Neutrophil (primary cell): ENCODE results near the gene TNNI3.

Experiments used
- H3K27ac ChIP-seq: fragments of 200-600 bp; sonication (generic); 2 replicates; pipeline ENCODE4 v1.5.1; 2016; ENCODE audit warnings: mild to moderate bottlenecking, moderate library complexity
- H3K27me3 ChIP-seq: fragments of 200-600 bp; sonication (generic); 2 replicates; pipeline ENCODE4 v1.6.0; 2016; ENCODE audit warnings: mild to moderate bottlenecking
- H3K36me3 ChIP-seq: fragments of 200-600 bp; sonication (generic); 2 replicates; pipeline ENCODE4 v1.5.1; 2017
- H3K4me1 ChIP-seq, 2 experiments: fragments of 200-600 bp in 1 of 2; sonication (generic) in 1 of 2; 1 replicate in 1 of 2; 2 replicates in 1 of 2; pipeline versions ENCODE4 v1.5.1 to v1.6.1; 2013 to 2016; ENCODE audit warnings: low read depth in 1 of 2, low read length in 1 of 2, mild to moderate bottlenecking in 1 of 2, moderate library complexity in 1 of 2; ENCODE audit not compliant: control insufficient read depth in 1 of 2, insufficient read depth in 1 of 2
- H3K4me3 ChIP-seq, 2 experiments: fragments of 200-600 bp in 1 of 2; sonication (generic) in 1 of 2; 1 replicate in 1 of 2; 2 replicates in 1 of 2; pipeline ENCODE4 v1.5.1; 2013 to 2016; ENCODE audit warnings: low read depth in 1 of 2, low read length in 1 of 2, mild to moderate bottlenecking in 1 of 2, moderate library complexity in 1 of 2
- H3K9me3 ChIP-seq: fragments of 200-600 bp; sonication (generic); 2 replicates; pipeline ENCODE4 v1.5.1; 2016
- TF ChIP-seq, protein P1 (sequence below): fragments of 200-600 bp; sonication (generic); IDR thresholded peaks from 2 replicates; pipeline ENCODE4 v1.5.1; 2016; ENCODE audit warnings: antibody characterized with exemption

TNNI3 gene

DNA sequence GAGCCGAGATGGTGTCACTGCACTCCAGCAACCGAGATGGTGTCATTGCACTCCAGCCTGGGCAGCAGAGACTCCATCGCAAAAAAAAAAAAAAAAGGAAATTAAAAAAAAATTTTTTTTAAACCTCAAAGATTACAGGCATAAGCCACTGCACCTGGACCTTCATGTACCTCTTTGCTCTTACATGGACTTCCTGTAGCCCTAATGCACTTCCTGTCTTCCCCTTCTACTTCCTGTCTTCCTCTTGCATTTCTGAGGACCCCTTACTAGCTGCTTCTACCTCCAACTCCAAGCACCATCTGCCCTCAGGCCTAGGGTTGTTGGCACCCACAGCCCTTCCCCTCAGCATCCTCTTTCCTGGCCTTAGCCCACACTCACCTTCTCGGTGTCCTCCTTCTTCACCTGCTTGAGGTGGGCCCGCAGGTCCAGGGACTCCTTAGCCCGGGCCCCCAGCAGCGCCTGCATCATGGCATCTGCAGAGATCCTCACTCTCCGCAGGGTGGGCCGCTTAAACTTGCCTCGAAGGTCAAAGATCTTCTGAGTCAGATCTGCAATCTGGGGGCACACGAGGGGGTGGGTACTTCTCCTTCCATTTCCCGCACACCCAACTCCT lies 3.8 kb downstream of the TNNI3 start:
- TF ChIP-seq, protein P1, sequence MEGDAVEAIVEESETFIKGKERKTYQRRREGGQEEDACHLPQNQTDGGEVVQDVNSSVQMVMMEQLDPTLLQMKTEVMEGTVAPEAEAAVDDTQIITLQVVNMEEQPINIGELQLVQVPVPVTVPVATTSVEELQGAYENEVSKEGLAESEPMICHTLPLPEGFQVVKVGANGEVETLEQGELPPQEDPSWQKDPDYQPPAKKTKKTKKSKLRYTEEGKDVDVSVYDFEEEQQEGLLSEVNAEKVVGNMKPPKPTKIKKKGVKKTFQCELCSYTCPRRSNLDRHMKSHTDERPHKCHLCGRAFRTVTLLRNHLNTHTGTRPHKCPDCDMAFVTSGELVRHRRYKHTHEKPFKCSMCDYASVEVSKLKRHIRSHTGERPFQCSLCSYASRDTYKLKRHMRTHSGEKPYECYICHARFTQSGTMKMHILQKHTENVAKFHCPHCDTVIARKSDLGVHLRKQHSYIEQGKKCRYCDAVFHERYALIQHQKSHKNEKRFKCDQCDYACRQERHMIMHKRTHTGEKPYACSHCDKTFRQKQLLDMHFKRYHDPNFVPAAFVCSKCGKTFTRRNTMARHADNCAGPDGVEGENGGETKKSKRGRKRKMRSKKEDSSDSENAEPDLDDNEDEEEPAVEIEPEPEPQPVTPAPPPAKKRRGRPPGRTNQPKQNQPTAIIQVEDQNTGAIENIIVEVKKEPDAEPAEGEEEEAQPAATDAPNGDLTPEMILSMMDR: no peak
- Histone ChIP-seq H3K36me3 (no peaks in the 10 kb centered on the region), H3K27ac (no peak overlapping the region), H3K9me3 (no peaks in the 10 kb centered on the region), H3K4me3 (no peak overlapping the region), H3K27me3 (peaks cover 72% of the 10 kb centered on the region), H3K4me1 (no peaks in the 10 kb centered on the region)

DNA sequence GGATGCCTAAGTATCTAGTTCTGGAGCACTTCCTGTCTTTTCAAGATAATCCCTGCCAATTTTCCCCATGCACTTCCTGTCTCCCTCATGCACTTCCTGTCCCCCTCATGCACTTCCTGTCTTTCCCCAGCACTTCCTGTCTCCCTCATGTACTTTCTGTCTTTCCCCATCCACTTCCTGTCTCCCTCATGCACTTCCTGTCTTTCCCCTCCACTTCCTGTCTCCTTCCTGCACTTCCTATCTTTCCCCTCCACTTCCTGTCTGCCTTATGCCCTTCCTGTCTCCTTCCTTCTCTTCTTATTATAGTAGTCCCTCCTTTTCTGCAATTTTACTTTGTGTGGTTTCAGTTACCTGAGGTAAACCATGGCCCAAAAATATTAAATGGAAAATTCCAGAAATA lies 5.5 kb downstream of the TNNI3 start:
- Histone ChIP-seq H3K4me3 (no peak overlapping the region), H3K27me3 (peaks cover 72% of the 10 kb centered on the region), H3K36me3 (no peaks in the 10 kb centered on the region), H3K4me1 (no peaks in the 10 kb centered on the region), H3K9me3 (no peaks in the 10 kb centered on the region), H3K27ac (peak overlapping the region; percentile 39)
- TF ChIP-seq, protein P1: no peak

DNA sequence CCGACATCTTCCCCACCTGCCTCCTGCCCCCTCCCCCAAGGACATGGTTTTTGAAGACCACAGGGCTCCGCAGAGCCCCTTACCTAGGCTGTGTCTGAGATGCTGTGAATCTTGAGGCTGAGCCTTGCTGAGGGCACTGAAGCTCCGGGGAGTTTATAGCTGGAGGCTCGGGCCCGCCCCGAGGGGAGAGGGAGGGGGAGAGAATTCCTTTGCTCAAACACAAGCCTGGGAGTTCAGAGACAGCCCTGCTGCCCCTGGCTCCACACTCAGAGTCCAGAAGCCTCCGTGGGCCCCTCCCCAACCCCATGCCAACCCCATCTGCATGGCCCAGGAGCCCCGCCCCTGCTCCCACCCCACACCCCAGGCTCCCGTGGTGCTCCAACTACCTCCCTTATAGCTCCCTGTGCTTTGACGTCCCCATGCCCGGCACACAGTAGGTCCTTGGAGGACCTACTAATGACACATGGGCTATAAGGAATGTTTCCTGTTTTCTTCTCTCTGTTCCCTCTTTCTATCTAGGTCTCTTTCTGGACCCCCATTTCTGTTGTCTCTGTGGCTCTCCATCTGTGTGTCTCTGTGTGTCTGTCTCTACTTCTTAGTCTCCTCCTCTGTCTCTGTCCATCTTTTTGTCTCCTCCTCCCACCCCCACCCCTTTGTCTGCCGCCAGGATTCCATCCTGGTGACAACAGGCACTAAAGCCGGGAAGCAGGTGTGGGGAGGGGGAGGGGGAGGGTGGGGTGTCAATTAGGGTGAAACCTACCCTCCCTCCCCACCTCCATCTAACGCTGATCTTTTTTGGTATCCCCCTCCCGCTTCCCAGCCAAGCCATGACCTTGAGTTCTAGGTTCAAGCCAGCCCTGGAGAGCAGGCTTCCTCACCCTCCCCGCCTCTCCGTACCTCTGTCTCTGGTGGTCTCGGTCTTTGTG lies 8.2 kb downstream of the TNNI3 start, which contains the start of gene TNNT1:
TNNT1 (minus strand) TSS at position 129 of the 926 bp plus-strand sequence. CDS start 2,049 bp downstream, outside the sequence.
- TF ChIP-seq, protein P1: no peak
- Histone ChIP-seq H3K27me3 (peaks cover 75% of the 10 kb centered on the region), H3K9me3 (no peaks in the 10 kb centered on the region), H3K4me3 (no peak within 1 kb of the TSS), H3K36me3 (no peaks in the 10 kb centered on the region), H3K4me1 (peaks cover 7 to 14% of the 10 kb centered on the region in 2 experiments), H3K27ac (no peak within 1 kb of the TSS)

DNA sequence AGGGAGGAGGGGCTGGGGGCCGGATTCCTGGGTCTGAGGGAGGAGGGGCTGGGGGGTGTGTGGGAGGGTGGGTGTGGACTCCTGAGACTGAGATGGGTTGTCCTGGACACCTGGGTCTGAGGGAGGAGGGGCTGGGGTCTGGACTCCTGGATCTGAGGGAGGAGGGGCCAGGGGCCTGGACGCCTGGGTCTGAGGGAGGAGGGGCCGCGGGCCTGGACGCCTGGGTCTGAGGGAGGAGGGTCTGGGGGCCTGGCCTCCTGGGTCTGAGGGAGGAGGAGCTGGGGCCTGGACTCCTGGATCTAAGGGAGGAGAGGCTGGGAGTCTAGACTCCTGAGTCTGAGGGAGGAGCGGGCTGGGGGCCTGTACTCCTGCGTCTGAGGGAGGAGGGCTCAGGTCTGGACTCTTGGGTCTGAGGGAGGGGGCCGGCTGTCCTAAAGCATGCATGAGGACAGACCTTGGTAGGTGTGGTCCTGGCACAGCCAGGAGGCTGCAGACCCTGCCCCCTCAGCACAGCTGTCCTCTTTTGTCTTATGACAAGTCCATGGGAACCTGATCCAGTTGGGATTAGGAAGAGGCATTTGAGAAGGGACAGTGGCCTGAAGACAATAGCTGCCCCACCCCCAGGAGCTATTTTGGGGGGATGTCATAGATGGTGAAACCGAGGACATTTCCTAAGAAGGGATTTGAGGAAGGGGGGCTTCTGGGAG lies 9.8 kb downstream of the TNNI3 start:
- TF ChIP-seq, protein P1: no peak
- Histone ChIP-seq H3K36me3 (no peaks in the 10 kb centered on the region), H3K27me3 (peaks cover 84% of the 10 kb centered on the region), H3K27ac (no peak overlapping the region), H3K4me3 (no peak overlapping the region), H3K9me3 (no peaks in the 10 kb centered on the region), H3K4me1 (peaks cover 7 to 14% of the 10 kb centered on the region in 2 experiments)

DNA sequence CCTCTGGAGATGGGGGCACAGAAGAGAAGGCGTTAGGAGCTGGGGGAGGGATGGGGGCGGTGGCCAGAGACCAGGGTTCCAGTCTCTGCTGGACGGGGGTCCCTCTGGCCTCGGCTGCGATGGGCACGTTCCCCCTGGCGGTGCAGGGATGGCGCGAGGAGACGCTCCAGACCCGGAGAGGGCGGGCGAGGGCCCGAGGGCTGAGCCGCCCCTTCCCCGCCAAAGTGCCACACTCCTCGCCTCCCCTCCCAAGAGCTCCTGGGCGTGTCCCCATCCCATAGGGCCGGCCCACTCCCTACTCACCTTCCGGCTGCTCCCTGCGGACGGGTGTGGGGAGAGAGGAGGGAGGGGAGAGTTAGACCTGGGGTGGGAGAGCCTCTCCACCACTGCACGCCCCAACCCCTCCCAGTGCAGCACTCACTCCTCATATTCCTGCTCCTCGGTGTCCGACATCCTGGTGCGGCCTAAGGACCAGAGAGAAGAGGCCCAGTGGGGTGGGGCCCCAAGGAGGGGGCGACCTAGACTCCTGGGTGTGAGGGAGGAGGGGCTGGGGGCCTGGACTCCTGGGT lies 10.7 kb downstream of the TNNI3 start:
- Histone ChIP-seq H3K9me3 (no peaks in the 10 kb centered on the region), H3K4me1 (peaks cover 7 to 14% of the 10 kb centered on the region in 2 experiments), H3K4me3 (no peak overlapping the region), H3K27ac (no peak overlapping the region), H3K27me3 (peaks cover 93% of the 10 kb centered on the region), H3K36me3 (no peaks in the 10 kb centered on the region)
- TF ChIP-seq, protein P1: no peak
